SK-N-SH treated with all-trans-retinoic acid at 6 μM for 48 hours (cell line): ENCODE measurements around the gene RAPGEF4.

ENCODE experiments used
- CREB5 ChIP-seq: fragments of 250-450 bp; sonication (Bioruptor Pico); IDR thresholded peaks from 2 replicates; pipeline ENCODE4 v1.5.1; 2020; ENCODE audit warnings: low read depth, mild to moderate bottlenecking, moderate library complexity
- ESRRG ChIP-seq: fragments of 250-450 bp; sonication (Bioruptor Pico); IDR thresholded peaks from 2 replicates; pipeline ENCODE4 v1.6.1; 2021; ENCODE audit warnings: mild to moderate bottlenecking
- OSR1 ChIP-seq: fragments of 250-450 bp; sonication (Bioruptor Pico); IDR thresholded peaks from 2 replicates; pipeline ENCODE4 v1.8.0; 2022; ENCODE audit warnings: moderate library complexity, mild to moderate bottlenecking, inconsistent platforms
- RARB ChIP-seq: fragments of 250-450 bp; sonication (Bioruptor Pico); IDR thresholded peaks from 2 replicates; pipeline ENCODE4 v1.8.0; 2021; ENCODE audit warnings: mild to moderate bottlenecking, moderate library complexity
- TCF4 ChIP-seq: fragments of 250-450 bp; sonication (Bioruptor Pico); IDR thresholded peaks from 2 replicates; pipeline ENCODE4 v1.8.0; 2021; ENCODE audit warnings: mild to moderate bottlenecking, moderate library complexity, borderline replicate concordance
- TOX ChIP-seq: fragments of 250-450 bp; sonication (Bioruptor Pico); IDR thresholded peaks from 2 replicates; pipeline ENCODE4 v1.8.0; 2021; ENCODE audit warnings: mild to moderate bottlenecking, moderate library complexity, borderline replicate concordance
- TSHZ2 ChIP-seq: fragments of 250-450 bp; sonication (Bioruptor Pico); IDR thresholded peaks from 2 replicates; pipeline ENCODE4 v1.5.0; 2020; ENCODE audit warnings: mild to moderate bottlenecking, moderate library complexity
- ZFP30 ChIP-seq: fragments of 450-650 bp; formaldehyde crosslinking; IDR thresholded peaks from 2 replicates; pipeline ENCODE4 v1.5.0; 2022; ENCODE audit warnings: mild to moderate bottlenecking, moderate library complexity
- ZNF565 ChIP-seq: fragments of 450-650 bp; formaldehyde crosslinking; conservative IDR thresholded peaks from 2 replicates; pipeline ENCODE4 v1.5.0; 2020; ENCODE audit warnings: low read depth, mild to moderate bottlenecking, moderate library complexity
- ZNF70 ChIP-seq: fragments of 450-650 bp; formaldehyde crosslinking; IDR thresholded peaks from 2 replicates; pipeline ENCODE4 v1.5.0; 2020; ENCODE audit warnings: mild to moderate bottlenecking, moderate library complexity
- TF ChIP-seq, protein P1 (sequence below): fragments of 250-450 bp; sonication (Bioruptor Pico); IDR thresholded peaks from 2 replicates; pipeline ENCODE4 v1.8.0; 2020; ENCODE audit warnings: mild to moderate bottlenecking, moderate library complexity, borderline replicate concordance
- TF ChIP-seq, protein P2 (sequence below): fragments of 250-450 bp; sonication (Bioruptor Pico); IDR thresholded peaks from 2 replicates; pipeline ENCODE4 v1.5.1; 2021; ENCODE audit warnings: mild to moderate bottlenecking, moderate library complexity

GRCh38 chr2:173092844-173093402, 357.3 kb downstream of the RAPGEF4 start:
- TF ChIP-seq TOX (no peak), TSHZ2 (CRISPR knock-in tag) (no peak), ZNF565 (CRISPR knock-in tag) (no peak), RARB (CRISPR knock-in tag) (no peak), OSR1 (no peak), ZFP30 (CRISPR knock-in tag) (no peak), CREB5 (no peak), ESRRG (CRISPR knock-in tag) (no peak), TCF4 (CRISPR knock-in tag) (no peak), ZNF70 (CRISPR knock-in tag) (no peak)
- TF ChIP-seq, protein P1, sequence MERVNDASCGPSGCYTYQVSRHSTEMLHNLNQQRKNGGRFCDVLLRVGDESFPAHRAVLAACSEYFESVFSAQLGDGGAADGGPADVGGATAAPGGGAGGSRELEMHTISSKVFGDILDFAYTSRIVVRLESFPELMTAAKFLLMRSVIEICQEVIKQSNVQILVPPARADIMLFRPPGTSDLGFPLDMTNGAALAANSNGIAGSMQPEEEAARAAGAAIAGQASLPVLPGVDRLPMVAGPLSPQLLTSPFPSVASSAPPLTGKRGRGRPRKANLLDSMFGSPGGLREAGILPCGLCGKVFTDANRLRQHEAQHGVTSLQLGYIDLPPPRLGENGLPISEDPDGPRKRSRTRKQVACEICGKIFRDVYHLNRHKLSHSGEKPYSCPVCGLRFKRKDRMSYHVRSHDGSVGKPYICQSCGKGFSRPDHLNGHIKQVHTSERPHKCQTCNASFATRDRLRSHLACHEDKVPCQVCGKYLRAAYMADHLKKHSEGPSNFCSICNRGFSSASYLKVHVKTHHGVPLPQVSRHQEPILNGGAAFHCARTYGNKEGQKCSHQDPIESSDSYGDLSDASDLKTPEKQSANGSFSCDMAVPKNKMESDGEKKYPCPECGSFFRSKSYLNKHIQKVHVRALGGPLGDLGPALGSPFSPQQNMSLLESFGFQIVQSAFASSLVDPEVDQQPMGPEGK (CRISPR knock-in tag) = no peak
- TF ChIP-seq, protein P2, sequence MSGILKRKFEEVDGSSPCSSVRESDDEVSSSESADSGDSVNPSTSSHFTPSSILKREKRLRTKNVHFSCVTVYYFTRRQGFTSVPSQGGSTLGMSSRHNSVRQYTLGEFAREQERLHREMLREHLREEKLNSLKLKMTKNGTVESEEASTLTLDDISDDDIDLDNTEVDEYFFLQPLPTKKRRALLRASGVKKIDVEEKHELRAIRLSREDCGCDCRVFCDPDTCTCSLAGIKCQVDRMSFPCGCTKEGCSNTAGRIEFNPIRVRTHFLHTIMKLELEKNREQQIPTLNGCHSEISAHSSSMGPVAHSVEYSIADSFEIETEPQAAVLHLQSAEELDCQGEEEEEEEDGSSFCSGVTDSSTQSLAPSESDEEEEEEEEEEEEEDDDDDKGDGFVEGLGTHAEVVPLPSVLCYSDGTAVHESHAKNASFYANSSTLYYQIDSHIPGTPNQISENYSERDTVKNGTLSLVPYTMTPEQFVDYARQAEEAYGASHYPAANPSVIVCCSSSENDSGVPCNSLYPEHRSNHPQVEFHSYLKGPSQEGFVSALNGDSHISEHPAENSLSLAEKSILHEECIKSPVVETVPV (CRISPR knock-in tag) = no peak
